Smooth muscle cell of the umbilical artery (primary cell): Measurements from ENCODE around the gene SH2B3. TPM values are rescaled to one million over a fixed set of nuclear protein-coding genes. Genes with fewer than 3 reads are reported as not detected.

Experiments
- total RNA-seq: library from RNA; depleted of rRNA; stranded (reverse); fragments of >200 nt; gene quantifications from 2 replicates; pipeline ENCODE4 v1.2.3, GENCODE V29; 2014

The SH2B3 gene
- total RNA-seq = 12.2 and 37.8 TPM in 2 replicates

DNA sequence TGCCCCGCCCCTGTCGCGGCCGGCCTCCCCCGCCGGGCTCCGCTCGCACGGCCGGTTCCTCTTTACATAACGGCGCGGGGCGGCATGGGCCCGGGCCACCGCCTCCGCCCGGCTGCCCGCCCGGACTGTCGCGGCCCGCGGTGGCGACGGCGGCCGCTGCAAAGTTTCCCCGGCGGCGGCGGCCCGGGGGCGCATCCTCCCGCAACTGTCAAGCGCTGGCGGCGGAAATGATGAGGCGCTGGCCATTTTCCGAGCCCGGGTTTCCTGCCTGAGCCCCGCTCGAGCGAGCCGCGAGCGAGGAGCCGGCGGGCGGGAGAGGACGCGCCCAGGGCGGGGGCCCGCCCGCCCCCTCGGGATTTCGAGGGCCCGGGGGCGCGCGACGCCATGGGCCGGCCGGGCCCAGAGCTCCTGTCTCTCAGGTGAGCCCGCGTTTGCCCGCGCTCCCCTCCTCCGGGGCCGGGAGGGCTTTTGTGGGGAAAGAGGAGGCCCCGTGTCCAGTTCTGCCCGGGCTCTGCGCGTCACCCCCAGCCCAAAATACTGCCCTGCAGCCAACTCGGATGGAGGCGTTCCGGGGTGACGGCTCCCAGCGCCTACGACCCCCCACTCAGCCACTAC, at the start of gene SH2B3:
Gene SH2B3 (plus strand): TSS at position 65 of the 615 bp plus-strand sequence. CDS start 12,223 bp downstream, outside the sequence.

GRCh38 chr12:111368788-111369495, 36.8 kb upstream of the SH2B3 start, which contains the start of gene PHETA1:
PHETA1 (minus strand) TSS chr12:111369095; CDS start chr12:111363427, 5,668 bp downstream.

Other genes starting within 250 kb of the SH2B3 start
- 7.7 and 12.0 TPM in 2 replicates for gene PHETA1, start 36.8 kb upstream of the SH2B3 start, total RNA-seq
- 23.8 and 42.6 TPM in 2 replicates for gene ATXN2, start 193.4 kb downstream of the SH2B3 start, total RNA-seq